ENCODE results near the gene ZFY. TPM values are rescaled to one million over a fixed set of nuclear protein-coding genes. Genes with fewer than 3 reads are reported as not detected.
"Not testable (repeated sequence)": the region's sequence is repeated elsewhere in the genome, so short reads cannot be mapped to it uniquely, and the experiment has no call there.

The ZFY gene
- total RNA-seq, 2 donors from 2014 or later = 11.5 to 14.0 TPM

- Histone ChIP-seq H3K27me3 (replicated peaks; ENCODE audit: insufficient read depth) (no peaks in the 10 kb centered on the region), H3K9me3 (no peaks in the 10 kb centered on the region), H3K4me3 (no peak overlapping the region), H3K36me3 (no peaks in the 10 kb centered on the region), H3K4me1 (replicated peaks) (no peaks in the 10 kb centered on the region), H3K27ac (no peak overlapping the region)
- no peak for DNase-seq (ENCODE audit: low spot score)
- WGBS = 67% methylated on average over 5 of the region's 5 CpGs
- intact Hi-C loops (cut with DNase I) = no loop called here
- TF ChIP-seq POLR2A (IDR thresholded peaks at IDR 0.05) = no peak
- TF ChIP-seq POLR2AphosphoS5 (IDR thresholded peaks at IDR 0.05) = no peak
- TF ChIP-seq CTCF (IDR thresholded peaks at IDR 0.05) = no peak
Measured at GRCh38 chrY:2984491-2984890, 49.3 kb downstream of the ZFY start.

GRCh38 chrY:2987178-2987577 is 52.0 kb downstream of the ZFY start:
- H3K4me1 ChIP-seq (replicated peaks); H3K36me3 ChIP-seq; intact Hi-C loops (cut with DNase I); H3K4me3 ChIP-seq; DNase-seq (ENCODE audit: low spot score); H3K27ac ChIP-seq; H3K27me3 ChIP-seq (replicated peaks; ENCODE audit: insufficient read depth); H3K9me3 ChIP-seq: not testable (repeated sequence)
- 84% methylated on average over 8 of the region's 8 CpGs for WGBS

GRCh38 chrY:2997369-2997768 is 62.2 kb downstream of the ZFY start:
- H3K27me3 ChIP-seq (replicated peaks; ENCODE audit: insufficient read depth); H3K9me3 ChIP-seq; DNase-seq (ENCODE audit: low spot score); H3K4me3 ChIP-seq; H3K36me3 ChIP-seq; H3K27ac ChIP-seq; intact Hi-C loops (cut with DNase I); H3K4me1 ChIP-seq (replicated peaks): not testable (repeated sequence)
- 98% methylated on average over 11 of the region's 14 CpGs for WGBS

- TF ChIP-seq POLR2A (IDR thresholded peaks at IDR 0.05) = no peak
- no peak for TF ChIP-seq CTCF (IDR thresholded peaks at IDR 0.05)
- no peak for TF ChIP-seq POLR2AphosphoS5 (IDR thresholded peaks at IDR 0.05)
- Histone ChIP-seq H3K9me3 (no peaks in the 10 kb centered on the region), H3K27ac (peak overlapping the region; percentile 82 to 84), H3K27me3 (replicated peaks; ENCODE audit: insufficient read depth) (no peaks in the 10 kb centered on the region), H3K4me1 (replicated peaks) (no peaks in the 10 kb centered on the region), H3K36me3 (no peaks in the 10 kb centered on the region), H3K4me3 (no peak overlapping the region)
- DNase-seq (ENCODE audit: low spot score) = no peak
- intact Hi-C loops (cut with DNase I) = no loop called here
Measured at GRCh38 chrY:3002190-3002589, 67.0 kb downstream of the ZFY start.

- Histone ChIP-seq H3K4me1 (replicated peaks) (no peaks in the 10 kb centered on the region), H3K4me3 (peak overlapping the region; percentile 23 to 30)
Measured at GRCh38 chrY:3002680-3003515, 67.7 kb downstream of the ZFY start.

More at GRCh38 chrY:3002680-3003515, 67.7 kb downstream of the ZFY start:
- no peaks in the 10 kb centered on the region for H3K36me3 ChIP-seq
- no peak for DNase-seq (ENCODE audit: low spot score)
- no peak for TF ChIP-seq CTCF (IDR thresholded peaks at IDR 0.05)
- intact Hi-C loops (cut with DNase I) = no loop called here
- H3K27ac ChIP-seq = peak overlapping the region; percentile 82 to 84
- H3K27me3 ChIP-seq (replicated peaks; ENCODE audit: insufficient read depth) = no peaks in the 10 kb centered on the region
- no peaks in the 10 kb centered on the region for H3K9me3 ChIP-seq
- 13% methylated on average over 15 of the region's 15 CpGs for WGBS
